Pancreas (tissue), 10 donors: ENCODE results near the gene TMEM63A. TPM values are rescaled to one million over a fixed set of nuclear protein-coding genes. Genes with fewer than 3 reads are reported as not detected.
"Not testable (repeated sequence)": the region's sequence is repeated elsewhere in the genome, so short reads cannot be mapped to it uniquely, and the experiment has no call there.

Experiments used
- ATAC-seq, 4 donors: fragments of 200-7000 bp; cut with Tn5 transposase; one replicate each; pipeline versions ENCODE4 v1.8.0 to v1.9.1; 2020; ENCODE audit warnings: mild to moderate bottlenecking in 4 of 4, moderate library complexity in 4 of 4
- DNase-seq, 6 donors: peaks; one replicate each; pipeline ENCODE4 v3.0.0-alpha.2; 2020
- FAIRE-seq: peaks from 2 replicates; lab custom pipeline; 2012; peaks lifted over from hg19 to GRCh38; lab: Jason Lieb, UNC
- H3K27ac ChIP-seq, 4 donors: fragments of 200-600 bp; sonication (generic); 1 replicate in 3 of 4; 2 replicates in 1 of 4; pipeline versions ENCODE4 v1.5.0 to v1.8.0; 2020
- H3K27me3 ChIP-seq, 4 donors: fragments of 200-600 bp; one replicate each; pipeline ENCODE4 v1.8.0; 2021
- H3K36me3 ChIP-seq, 3 donors: fragments of 200-600 bp; sonication (generic) in 1 of 3; one replicate each; pipeline versions ENCODE4 v1.5.0 to v1.8.0; 2020 to 2021
- H3K4me1 ChIP-seq, 3 donors: fragments of 200-600 bp; one replicate each; pipeline ENCODE4 v1.8.0; 2021
- H3K4me3 ChIP-seq, 4 donors: fragments of 200-600 bp; sonication (generic) in 2 of 4; one replicate each; pipeline versions ENCODE4 v1.5.0 to v1.8.0; 2020 to 2021
- H3K9me3 ChIP-seq, 4 donors: fragments of 200-600 bp; one replicate each; pipeline ENCODE4 v1.8.0; 2021
- WGBS, 2 donors: extraction: QIAGEN DNeasy Blood & Tissue Kit; methylation state at CpG; one replicate each; pipeline ENCODE4 v1.1.7; 2013; 5-methylcytosine and 5-hydroxymethylcytosine counted together
- intact Hi-C, 3 donors: fragments of 100-400 bp; cut with DNase I; formaldehyde crosslinking; loops; one replicate each; pipeline versions ENCODE4 v1.11.1 to v1.14.2; 2022
- polyA plus RNA-seq, 2 donors: library from polyadenylated mRNA; stranded (reverse); fragments of 200-250 nt; gene quantifications; one replicate each; pipeline ENCODE4 v1.2.3, GENCODE V29; 2013
- total RNA-seq, 6 donors: library from RNA; stranded (reverse); fragmentation: NEBNext Ultra II Directional in 4 of 6; extraction: Animal tissue kit (Norgen Biotek cat#: 25700) in 4 of 6; gene quantifications; one replicate each; pipeline versions ENCODE4 v1.2.1 to v1.2.4, GENCODE V29; 2021 to 2023
- TF ChIP-seq, protein P1 (sequence below), 4 donors: fragments of 200-600 bp; sonication (generic) in 3 of 4; IDR thresholded peaks; one replicate each; pipeline versions ENCODE4 v1.5.0 to v1.8.0; 2021; ENCODE audit warnings: antibody characterized with exemption in 4 of 4
- donor health status: healthy with polysubstance abuse.
- donor health status: DM: no; HTN: no; CAD: no; lungs with moderate emphysema.
- donor health status: DM: no; HTN: no; CAD: no.
- donor health status: control.
- donor health status: control.
- donor health status: Bipolar disorder and iron deficiency.
- donor health status: DM: yes; HTN: yes; CAD: no.
- donor health status: DM: no; HTN: no; CAD: no.
- donor health status: DM: no; HTN: no; CAD: no.
- donor health status: DM: yes; HTN: yes; CAD: no.

The TMEM63A gene
- total and polyA plus RNA-seq, 8 donors, result 56.3 to 185 (median 84.0) TPM

DNA sequence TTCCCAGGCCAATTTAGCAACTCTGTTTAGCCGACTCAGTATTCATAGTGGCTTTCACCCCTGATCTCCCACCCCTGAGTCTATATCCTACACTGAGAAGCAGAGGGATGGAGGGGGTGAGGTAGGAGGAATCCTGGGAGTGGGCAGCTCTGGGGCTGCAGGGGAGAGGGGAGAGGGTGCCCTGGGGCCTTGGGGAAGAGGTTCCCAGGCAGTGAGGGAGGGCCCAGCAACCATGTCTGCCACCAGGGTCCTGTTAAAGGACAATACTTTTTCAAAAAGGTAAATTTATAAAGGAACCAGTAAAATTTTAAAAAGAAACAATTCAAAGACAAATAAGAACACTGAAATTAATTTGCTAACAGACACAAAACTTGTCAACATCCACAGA lies 42.0 kb downstream of the TMEM63A start:
- FAIRE-seq, result no peak
- WGBS, 2 donors, result 84 to 94% methylated on average over 1 of the region's 1 CpG

DNA sequence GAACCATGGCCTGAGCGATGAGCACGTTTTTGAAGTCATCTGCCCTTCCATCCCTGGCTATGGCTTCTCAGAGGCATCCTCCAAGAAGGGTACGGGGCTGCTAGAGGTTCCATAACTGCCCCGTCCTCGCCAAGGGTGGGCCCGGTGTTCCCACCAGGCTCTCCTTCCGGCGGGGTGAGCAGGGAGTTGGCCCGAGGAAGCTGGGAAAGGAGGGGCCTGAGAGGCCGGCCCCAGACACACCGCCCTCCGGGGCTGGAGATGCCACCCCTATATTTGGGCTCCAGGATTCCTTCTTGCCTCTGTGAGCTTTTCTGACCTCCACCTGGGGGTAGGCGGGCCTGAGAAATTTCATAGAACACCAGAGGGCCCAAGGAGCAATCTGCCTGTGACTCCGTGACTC lies 43.4 kb downstream of the TMEM63A start:
- 85 to 88% methylated on average over 14 of the region's 14 CpGs for WGBS, 2 donors
- intact Hi-C loops, result no loop called here
- TF ChIP-seq, protein P1, sequence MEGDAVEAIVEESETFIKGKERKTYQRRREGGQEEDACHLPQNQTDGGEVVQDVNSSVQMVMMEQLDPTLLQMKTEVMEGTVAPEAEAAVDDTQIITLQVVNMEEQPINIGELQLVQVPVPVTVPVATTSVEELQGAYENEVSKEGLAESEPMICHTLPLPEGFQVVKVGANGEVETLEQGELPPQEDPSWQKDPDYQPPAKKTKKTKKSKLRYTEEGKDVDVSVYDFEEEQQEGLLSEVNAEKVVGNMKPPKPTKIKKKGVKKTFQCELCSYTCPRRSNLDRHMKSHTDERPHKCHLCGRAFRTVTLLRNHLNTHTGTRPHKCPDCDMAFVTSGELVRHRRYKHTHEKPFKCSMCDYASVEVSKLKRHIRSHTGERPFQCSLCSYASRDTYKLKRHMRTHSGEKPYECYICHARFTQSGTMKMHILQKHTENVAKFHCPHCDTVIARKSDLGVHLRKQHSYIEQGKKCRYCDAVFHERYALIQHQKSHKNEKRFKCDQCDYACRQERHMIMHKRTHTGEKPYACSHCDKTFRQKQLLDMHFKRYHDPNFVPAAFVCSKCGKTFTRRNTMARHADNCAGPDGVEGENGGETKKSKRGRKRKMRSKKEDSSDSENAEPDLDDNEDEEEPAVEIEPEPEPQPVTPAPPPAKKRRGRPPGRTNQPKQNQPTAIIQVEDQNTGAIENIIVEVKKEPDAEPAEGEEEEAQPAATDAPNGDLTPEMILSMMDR (IDR thresholded peaks at IDR 0.05), result no peak
- no peaks in the 10 kb centered on the region for H3K9me3 ChIP-seq
- no peak overlapping the region for H3K4me3 ChIP-seq
- DNase-seq (peak in 1 of 6 donors; percentile 48), FAIRE-seq (no peak), ATAC-seq (no peak)
- H3K36me3 ChIP-seq, result peaks cover 0 to 46% (median 18%) of the 10 kb centered on the region in 3 donors
- no peak overlapping the region for H3K27ac ChIP-seq
- H3K4me1 ChIP-seq, result peaks cover 0 to 8% (median 3%) of the 10 kb centered on the region in 3 donors
- no peaks in the 10 kb centered on the region for H3K27me3 ChIP-seq

More for the DNA sequence above, 42.0 kb downstream of the TMEM63A start:
- Histone ChIP-seq H3K4me3 (no peak overlapping the region), H3K4me1 (peaks cover 0 to 8% (median 3%) of the 10 kb centered on the region in 3 donors), H3K36me3 (peaks cover 0 to 57% (median 25%) of the 10 kb centered on the region in 3 donors), H3K27ac (no peak overlapping the region), H3K9me3 (no peaks in the 10 kb centered on the region), H3K27me3 (no peaks in the 10 kb centered on the region)
- intact Hi-C loops, result loop anchor here in 1 of 3 donors (5.0 kb wide), 1 partner anchor 58 kb away; no protein-coding TSS in a partner anchor
- no peak for ATAC-seq
- TF ChIP-seq, protein P1 (IDR thresholded peaks at IDR 0.05), result no peak
- DNase-seq, result peak in 2 of 6 donors; percentile 19 to 27

DNA sequence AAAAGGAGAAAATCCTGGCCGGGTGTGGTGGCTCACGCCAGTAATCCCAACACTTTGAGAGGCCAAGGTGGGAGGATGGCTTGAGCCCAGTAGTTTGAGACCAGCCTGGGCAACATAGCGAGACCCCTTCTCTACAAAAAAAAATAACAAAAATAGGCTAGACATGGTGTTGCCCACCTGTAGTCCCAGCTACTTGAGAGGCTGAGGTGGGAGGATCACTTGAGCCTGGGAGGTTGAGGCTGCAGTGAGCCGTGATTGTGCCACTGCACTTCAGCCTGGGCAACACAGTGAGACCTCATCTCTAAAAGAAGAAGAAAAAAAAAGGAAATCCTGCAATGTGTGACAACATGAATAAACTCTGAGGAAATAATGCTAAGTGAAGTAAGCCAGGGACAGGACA lies 45.9 kb downstream of the TMEM63A start:
- DNase-seq, intact Hi-C loops, ATAC-seq, H3K4me3 ChIP-seq, H3K27ac ChIP-seq, FAIRE-seq, H3K9me3 ChIP-seq, H3K27me3 ChIP-seq, H3K4me1 ChIP-seq: not testable (repeated sequence)
- WGBS, 2 donors, result 76 to 81% methylated on average over 4 of the region's 4 CpGs
- H3K36me3 ChIP-seq, result peaks cover 0 to 48% (median 25%) of the 10 kb centered on the region in 3 donors

DNA sequence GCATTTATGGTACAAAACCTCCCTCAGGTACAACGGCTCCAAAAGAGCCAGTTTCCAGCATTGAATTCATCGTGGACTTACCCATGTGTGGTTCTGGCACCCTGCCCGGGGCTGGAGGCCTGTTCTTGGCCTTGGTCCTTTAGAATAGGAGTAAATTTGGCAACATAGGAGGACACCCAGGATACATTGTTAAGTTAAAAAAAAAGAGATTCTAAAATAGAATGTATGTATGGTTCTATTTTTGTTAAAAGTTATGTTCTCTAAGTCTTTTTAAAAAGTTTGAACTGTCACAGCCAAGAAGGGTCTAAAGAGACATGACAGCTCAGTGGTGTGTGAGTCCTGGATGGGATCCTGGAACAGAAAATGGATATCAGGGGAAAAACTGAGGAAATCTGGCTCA lies 46.3 kb downstream of the TMEM63A start:
- Histone ChIP-seq H3K36me3 (peaks cover 0 to 52% (median 25%) of the 10 kb centered on the region in 3 donors), H3K27ac (no peak overlapping the region), H3K4me3 (no peak overlapping the region), H3K4me1 (peaks cover 0 to 8% (median 3%) of the 10 kb centered on the region in 3 donors), H3K27me3 (no peaks in the 10 kb centered on the region), H3K9me3 (no peaks in the 10 kb centered on the region)
- FAIRE-seq (no peak), ATAC-seq (peak; percentile 41 to 71 (median 58)), DNase-seq (peak; percentile 70 to 93 (median 81))
- intact Hi-C loops, result no loop called here
- TF ChIP-seq, protein P1 (IDR thresholded peaks at IDR 0.05), result no peak
- WGBS, 2 donors, result 10 to 11% methylated on average over 3 of the region's 3 CpGs

DNA sequence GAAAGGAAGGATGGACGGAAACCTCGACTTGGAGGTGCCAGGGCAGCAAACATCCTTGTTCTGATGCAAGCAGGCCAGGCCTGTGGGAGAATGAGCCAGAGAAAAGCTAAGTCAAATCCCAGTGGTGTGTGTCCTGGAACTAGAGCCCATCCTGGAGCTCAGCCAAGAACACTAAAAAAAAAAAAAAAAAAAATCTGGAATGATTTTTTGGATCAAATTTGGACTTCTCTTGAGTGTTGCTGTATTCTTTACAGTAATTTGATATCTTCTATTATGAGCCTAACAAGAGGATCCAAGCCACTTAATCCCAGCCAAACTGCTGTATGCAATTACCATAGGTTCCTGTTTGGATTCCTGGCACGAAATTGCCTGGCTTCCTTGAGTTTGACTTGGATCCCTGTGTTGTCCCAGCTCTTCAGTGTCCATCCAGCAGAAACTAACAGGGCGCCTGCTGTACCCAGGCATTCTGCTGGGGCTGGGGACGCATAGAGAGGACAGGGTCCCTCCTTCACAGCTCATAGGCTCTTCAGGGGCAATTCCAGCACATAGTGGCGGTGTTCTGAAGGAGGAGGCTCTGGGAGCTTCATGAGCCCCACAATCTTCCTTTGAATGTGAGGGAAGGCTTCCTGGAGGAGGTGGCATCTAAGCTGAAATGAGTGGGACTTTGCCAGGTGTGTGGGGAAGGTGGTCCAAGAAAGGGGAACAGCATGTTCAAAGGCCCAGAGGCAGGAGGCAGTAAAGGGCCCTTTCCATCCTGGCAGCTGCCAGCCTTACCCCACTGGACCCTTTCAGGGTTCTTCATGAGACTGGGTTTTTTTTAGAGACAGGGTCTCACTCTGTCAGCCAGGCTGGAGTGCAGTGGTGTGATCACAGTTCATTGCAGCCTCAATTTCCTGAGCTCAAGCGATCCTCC lies 47.5 kb downstream of the TMEM63A start:
- H3K27me3 ChIP-seq, result no peaks in the 10 kb centered on the region
- 65% methylated on average over 7 of the region's 7 CpGs for WGBS, 2 donors
- intact Hi-C loops, result no loop called here
- no peak for FAIRE-seq
- no peak overlapping the region for H3K4me3 ChIP-seq
- TF ChIP-seq, protein P1 (IDR thresholded peaks at IDR 0.05), result no peak
- peak overlapping the region in 1 of 4 donors; percentile 31 for H3K27ac ChIP-seq
- H3K9me3 ChIP-seq, result no peaks in the 10 kb centered on the region
- ATAC-seq, result peak; percentile 51 to 76 (median 70)
- DNase-seq, result peak in 3 of 6 donors; percentile 39 to 56 (median 49)
- peaks cover 0 to 8% (median 3%) of the 10 kb centered on the region in 3 donors for H3K4me1 ChIP-seq
- H3K36me3 ChIP-seq, result peaks cover 0 to 50% (median 21%) of the 10 kb centered on the region in 3 donors
